ENCODE data around the gene NDUFV2.
"Not testable (repeated sequence)": the region's sequence is repeated elsewhere in the genome, so short reads cannot be mapped to it uniquely, and the experiment has no call there.

NDUFV2 gene

DNA sequence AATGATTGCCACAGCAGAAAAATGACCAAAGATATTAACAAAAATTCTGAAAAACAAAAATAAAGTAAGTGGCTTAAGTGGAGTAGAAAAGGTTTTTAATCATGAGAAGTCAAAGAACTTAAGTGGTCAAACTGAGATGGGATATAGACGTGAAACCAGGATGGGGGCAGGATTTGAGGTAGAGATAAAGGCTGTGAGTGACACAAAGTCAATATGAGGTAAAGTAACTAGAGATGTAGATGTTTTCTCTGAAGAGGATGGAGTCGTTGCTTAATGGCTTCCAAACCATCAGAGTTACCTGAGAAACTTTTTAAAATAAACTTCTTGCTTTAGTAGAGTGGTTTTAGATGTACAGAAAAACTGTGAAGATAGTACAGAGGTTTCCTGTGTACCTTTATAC, 55.3 kb downstream of the NDUFV2 start:
- DNase-seq: no peak

DNA sequence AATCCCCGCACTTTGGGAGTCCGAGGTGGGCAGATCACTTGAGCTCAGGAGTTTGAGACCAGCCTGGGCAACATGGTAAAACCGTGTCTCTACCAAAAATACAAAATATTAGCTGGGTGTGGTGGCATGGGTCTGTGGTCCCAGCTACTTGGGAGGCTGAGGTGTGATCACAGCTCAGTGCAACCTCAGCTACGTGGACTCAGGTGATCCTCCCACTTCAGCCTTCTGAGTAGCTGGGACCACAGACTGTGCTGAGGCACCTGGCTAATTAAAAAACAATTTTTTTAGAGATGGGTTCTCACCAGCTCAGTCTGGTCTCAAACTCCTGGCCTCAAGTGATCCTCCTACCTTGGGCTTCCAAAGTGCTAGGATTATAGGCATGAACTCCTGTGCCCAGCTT, 57.5 kb downstream of the NDUFV2 start:
- DNase-seq: no peak

DNA sequence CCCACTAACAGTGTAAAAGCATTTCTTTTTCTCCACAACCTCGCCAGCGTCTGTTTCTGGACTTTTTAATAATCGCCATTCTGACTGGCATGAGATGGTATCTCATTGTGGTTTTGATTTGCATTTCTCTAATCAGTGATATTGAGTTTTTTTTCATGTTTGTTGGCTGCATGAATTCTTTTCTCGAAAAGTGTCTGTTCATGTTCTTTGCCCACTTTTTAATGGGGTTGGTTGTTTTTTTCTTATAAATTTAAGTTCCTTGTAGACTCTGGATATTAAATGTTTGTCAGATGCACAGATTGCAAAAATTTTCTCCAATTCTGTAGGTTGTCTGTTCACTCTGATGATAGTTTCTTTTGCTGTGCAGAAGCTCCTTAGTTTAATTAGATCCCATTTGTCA, 60.2 kb downstream of the NDUFV2 start:
- not testable (repeated sequence) for DNase-seq

DNA sequence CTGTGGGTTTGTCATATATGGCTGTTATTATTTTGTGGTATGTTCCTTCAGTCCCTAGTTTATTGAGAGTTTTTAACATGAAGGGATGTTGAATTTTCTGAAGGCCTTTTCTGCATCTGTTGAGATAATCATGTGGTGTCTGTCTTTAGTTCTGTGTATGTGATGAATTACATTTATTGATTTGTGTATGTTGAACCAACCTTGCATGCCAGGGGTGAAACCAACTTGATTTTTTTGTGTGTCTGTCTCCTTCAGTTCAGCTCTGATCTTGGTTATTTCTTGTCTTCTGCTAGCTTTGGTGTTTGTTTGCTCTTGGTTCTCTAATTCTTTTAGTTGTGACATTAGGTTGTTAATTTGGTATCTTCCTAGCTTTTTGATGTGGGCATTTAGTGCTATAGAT, 61.6 kb downstream of the NDUFV2 start:
- not testable (repeated sequence) for DNase-seq

DNA sequence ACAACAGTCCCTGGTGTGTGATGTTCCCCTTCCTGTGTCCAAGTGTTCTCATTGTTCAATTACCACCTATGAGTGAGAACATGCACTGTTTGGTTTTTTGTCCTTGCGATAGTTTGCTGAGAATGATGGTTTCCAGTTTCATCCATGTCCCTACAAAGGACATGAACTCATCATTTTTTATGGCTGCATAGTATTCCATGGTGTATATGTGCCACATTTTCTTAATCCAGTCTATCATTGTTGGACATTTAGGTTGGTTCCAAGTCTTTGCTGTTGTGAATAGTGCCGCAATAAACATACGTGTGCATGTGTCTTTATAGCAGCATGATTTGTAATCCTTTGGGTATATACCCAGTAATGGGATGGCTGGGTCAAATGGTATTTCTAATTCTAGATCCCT, 63.4 kb downstream of the NDUFV2 start:
- DNase-seq: not testable (repeated sequence)

DNA sequence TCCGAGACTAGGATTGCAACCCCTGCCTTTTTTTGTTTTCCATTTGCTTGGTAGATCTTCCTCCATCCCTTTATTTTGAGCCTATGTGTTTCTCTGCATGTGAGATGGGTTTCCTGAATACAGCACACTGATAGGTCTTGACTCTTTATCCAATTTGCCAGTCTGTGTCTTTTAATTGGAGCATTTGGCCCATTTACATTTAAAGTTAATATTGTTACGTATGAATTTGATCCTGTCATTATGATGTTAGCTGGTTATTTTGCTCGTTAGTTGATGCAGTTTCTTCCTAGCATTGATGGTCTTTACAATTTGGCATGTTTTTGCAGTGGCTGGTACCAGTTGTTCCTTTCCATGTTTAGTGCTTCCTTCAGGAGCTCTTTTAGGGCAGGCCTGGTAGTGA, 67.0 kb downstream of the NDUFV2 start:
- DNase-seq: not testable (repeated sequence)

DNA sequence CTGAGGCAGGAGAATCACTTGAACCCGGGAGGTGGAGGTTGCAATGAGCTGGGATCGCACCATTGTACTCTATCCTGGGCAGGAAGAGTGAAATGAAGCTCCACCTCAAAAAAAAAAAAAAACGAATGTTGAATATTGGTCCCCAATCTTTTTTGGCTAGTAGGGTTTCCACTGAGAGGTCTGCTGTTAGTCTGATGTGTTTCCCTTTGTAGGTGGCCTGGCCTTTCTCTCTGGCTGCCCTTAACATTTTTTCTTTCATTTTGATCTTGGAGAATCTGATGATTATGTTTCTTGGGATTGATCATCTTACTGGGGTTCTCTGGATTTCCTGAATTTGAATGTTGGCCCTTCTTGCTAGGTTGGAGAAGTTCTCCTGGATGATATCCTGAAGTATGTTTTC, 69.4 kb downstream of the NDUFV2 start:
- not testable (repeated sequence) for DNase-seq

DNA sequence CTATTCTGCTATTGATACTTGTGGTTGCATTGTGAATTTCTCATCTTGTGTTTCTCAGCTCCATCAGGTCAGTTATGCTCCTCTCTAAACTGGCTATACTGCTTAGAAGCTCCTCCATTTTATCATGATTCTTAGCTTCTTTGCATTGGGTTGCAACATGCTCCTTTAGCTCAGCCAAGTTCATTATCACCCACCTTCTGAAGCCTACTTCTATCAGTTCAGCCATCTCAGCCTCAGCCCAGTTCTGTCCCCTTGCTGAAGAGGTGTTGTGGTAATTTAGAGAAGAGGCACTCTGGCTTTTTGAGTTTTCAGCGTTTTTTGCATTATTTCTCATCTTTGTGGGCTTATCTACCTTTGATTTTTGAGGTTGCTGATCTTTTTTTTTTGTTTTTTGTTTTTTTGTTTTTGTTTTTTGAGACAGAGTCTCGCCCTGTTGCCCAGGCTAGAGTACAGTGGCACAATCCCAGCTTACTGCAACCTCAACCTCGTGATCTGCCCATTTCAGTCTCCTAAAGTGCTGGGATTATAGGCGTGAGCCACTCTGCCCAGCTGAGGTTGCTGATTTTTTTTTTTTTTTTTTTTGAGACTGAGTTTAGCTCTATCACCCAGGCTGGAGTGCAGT, 70.1 kb downstream of the NDUFV2 start:
- DNase-seq: no peak

DNA sequence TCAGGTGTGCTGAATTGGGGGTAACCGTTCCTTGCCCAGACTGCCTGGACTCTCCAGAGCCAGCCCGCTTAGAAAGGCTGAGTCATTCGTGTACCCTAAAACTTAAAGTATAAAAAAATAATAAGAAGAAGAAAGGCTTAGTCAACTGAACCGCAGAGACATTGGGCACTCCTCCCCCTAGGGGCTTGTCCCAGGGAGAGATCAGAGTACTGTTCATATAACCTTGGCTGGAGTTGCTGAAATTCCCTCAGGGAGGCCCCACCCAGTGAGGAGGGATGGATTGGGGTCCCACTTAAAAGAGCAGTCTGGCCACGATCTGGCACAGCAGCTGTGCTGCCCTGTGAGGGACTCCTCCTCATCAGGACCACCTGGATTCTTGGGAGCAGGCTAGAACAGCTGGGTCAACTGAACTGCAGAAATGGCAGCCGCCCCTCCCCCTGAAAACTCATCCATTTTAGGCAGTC, 71.3 kb downstream of the NDUFV2 start:
- DNase-seq: no peak

DNA sequence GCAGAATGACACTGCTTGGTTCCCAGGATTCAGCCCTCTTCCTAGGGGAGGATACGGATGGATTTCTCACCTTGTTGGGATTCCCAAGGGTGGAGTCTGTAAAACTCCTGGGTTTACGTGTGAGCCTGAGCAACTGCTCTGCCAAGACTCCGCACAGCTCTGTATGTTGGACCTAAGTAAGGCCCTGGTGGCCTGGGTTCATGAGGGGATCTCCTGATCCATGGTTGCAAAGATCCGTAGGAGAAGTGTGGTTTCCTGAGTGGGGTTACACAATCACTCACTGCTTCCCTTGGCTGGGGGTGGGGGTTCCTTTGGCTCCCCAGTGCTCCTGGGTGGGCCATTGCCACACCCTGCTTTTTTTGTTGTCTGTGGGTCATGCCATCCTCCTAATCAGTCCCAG, 71.8 kb downstream of the NDUFV2 start:
- DNase-seq: no peak

DNA sequence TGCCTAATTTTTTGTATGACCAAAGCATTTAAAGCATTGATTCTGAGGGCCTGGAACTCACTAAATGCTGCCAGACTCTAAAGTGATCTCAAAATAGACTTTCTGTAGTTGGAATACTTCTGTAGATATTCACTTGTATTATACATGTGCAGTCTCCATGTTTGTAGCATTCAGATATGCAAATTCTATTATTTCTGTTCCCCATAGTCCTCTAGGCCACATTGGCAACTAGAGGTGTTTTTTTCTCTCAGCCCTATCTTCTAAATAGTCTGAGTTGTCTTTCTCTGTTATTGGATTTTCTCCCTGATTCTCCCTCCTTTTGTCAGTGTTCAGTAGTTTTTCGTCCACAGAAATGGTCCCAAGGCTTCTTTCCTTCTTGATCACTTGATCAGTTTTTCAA, 72.6 kb downstream of the NDUFV2 start:
- DNase-seq: no peak

DNA sequence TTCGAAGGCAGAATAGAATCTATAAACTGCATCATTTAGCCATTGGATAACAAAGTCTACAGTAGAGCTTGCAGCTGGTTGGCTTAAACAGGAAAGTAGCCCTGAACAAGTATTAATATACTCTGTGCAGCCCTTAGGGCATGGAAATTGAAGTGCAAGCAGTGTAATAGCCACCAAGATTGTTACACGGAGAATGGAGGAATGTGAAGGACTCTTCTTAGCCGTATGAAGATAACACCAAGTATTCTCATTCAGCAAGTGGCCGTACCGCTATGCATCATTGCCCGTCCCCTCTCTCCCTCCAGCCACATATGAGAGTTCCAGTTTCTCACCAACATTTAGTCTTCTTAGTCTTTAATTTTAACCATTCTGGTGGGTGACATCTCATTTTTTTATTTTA, 74.5 kb downstream of the NDUFV2 start:
- DNase-seq: no peak

DNA sequence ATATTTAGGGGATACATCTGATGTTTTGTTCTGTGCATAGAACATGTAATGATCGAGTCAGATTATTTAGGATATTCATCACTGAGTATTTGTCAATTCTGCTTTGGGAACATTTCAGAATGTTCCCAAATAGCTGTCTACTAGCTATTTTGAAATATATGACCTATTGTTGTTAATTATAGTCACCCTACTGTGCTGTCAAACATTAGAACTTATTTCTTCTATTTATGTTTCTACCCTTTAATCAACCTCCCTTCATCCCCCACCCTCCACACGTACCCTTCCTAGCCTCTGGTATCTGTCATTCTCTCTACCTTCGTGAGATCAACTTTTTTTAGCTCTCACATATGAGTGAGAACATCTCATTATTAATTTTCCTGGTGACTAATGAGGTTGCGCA, 75.0 kb downstream of the NDUFV2 start:
- no peak for DNase-seq

DNA sequence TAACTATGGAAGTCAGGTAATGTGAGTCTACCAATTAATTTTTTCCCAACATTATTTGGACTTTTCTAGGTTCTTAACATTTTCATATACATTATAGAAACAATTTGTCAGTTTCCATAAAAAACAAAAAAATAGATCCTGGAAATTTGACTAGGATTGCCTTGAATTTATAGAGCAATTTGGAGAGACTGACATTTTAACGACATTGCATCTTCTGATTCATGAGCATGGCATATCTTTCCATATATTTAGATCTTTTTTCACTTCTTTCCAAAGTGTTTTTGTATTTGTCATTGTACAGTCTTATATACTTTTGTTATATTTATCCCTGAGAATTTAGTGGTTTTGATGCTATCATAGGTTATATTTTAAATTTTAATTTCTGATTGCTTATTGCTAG, 76.1 kb downstream of the NDUFV2 start:
- no peak for DNase-seq

DNA sequence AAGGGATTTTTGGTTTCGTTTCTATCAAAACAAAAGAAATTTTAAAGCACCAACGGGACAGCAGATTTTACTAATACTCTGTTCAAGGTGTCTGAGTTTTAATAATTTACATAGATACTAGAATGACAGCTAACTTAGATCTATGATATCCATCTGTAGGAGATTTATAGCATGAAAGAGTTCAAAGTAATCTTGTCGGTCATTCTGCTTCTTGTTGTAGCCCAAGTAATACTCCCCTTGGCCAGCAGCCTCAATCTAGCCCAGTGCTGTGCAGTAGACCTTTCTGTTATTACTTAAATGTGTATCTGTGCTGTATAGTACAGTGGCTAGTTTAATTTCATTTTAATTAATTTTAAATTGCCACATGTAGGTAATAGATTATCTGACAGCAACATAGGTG, 78.8 kb downstream of the NDUFV2 start:
- DNase-seq: no peak

DNA sequence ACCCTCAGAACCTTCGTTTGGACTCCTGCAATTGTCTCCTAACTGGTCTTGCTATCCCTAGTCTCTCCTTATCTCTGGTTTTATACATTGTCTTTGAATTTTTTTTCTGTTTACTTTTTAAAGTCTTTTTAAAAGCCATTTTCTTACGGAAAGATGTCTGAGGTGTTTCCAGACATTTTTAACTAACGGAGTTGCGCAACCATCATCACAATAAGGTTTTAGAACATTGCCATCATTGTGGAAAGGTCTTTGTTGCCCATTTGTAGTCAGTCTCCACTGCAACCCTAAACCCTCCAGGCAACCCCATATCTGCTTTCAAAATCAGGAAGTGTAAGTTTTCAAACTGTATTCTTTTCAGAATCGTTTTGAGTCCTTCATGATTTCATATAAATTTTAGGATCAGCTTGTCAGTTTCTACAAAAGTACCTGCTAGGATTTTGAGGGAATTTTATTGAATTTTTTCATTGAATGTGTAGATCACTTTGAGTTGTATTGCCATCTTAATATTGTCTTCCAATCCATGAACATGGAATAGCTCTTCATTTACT, 80.4 kb downstream of the NDUFV2 start:
- no peak for DNase-seq

Measured in T1000 (cell line).